GM21423 (cell line): ENCODE results near the gene PIGW.

Experiments used
- ATAC-seq: cut with Tn5 transposase; IDR thresholded peaks from one replicate; pipeline ENCODE4 v1.9.1; 2021; ENCODE audit warnings: mild to moderate bottlenecking, moderate library complexity; ENCODE audit not compliant: unreplicated experiment

PIGW gene

GRCh38 chr17:36534840-36535668, at the start of gene PIGW, which contains the start of gene MYO19:
TSS of gene PIGW (plus strand) at chr17:36534987. CDS start at chr17:36537102, 2,115 bp downstream.
TSS of gene MYO19 (minus strand) at chr17:36534868. CDS start at chr17:36532538, 2,330 bp downstream.
- ATAC-seq, result peak; percentile 69

DNA sequence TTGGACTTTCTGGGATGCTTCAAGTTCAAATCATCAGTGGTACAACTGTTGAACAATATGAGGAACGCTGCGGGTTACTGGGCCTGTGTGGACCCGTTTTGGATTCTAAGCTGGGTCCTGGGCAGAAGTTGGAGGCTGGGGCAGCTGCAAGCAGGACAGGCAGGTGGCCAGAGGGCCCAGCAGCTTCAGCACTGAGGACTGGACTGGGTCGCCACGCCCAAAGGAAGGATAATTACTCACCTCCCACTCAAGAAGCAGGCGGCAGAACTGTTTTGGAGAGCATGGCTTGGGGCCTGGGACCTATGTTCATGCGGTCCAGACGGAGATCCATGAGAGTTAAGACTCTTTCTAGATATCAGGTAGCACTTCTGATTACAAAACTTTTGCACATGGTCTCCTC, 49.8 kb upstream of the PIGW start:
- ATAC-seq, result no peak

GRCh38 chr17:36485805-36486203, 49.0 kb upstream of the PIGW start:
- peak; percentile 6 for ATAC-seq

DNA sequence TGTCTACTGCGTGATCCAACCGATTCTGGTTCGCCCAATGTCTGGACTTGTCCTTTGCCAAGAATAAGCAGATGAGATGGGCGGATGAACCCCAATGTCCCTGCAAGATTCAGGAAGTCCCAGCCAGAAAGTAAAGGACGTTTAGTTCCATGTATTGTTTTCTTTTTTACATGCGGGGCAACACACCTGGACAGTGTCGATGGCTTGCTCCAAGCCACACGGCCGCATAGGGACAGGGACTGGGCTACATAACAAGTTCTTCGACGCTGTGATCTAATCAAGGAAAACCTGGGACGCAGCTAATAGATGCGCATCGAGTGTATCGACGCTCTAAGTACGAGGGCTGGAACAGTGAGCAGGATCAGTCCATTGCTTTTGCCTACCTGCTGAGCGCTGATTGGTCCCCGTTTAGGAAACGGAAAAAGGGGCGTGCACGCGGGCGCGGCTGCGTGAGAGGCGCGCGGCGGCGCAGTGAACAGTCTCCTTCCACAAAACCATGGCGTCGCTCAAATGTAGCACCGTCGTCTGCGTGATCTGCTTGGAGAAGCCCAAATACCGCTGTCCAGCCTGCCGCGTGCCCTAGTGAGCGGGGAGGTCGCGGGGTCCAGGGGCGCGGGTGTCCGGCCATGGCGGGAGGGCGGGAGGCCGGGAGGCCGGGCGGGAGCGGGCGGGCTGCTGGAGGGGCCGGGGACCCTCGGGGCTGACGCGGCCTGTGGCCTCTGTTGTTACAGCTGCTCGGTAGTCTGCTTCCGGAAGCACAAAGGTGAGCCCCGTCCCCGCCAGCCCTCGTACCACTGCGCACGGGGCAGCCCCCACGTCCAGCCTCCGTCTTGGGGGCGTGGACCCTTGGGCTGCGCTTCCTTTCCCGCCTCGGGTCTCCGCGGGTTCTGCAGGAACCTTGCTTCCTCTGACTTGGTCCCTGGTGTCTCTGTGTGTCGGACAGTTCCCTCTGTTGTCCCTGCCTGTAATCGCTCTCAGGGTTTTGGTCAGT, 48.3 kb upstream of the PIGW start, which contains the start of gene ZNHIT3:
Gene ZNHIT3, plus strand, starts transcription at position 478 of the 991 bp plus-strand sequence. Its CDS starts 19 bp downstream, at position 497.
- ATAC-seq, result peak; percentile 92

- ATAC-seq, result no peak
Observed at GRCh38 chr17:36493956-36494355, 40.8 kb upstream of the PIGW start.

GRCh38 chr17:36494674-36495073, 40.1 kb upstream of the PIGW start:
- ATAC-seq, result no peak

DNA sequence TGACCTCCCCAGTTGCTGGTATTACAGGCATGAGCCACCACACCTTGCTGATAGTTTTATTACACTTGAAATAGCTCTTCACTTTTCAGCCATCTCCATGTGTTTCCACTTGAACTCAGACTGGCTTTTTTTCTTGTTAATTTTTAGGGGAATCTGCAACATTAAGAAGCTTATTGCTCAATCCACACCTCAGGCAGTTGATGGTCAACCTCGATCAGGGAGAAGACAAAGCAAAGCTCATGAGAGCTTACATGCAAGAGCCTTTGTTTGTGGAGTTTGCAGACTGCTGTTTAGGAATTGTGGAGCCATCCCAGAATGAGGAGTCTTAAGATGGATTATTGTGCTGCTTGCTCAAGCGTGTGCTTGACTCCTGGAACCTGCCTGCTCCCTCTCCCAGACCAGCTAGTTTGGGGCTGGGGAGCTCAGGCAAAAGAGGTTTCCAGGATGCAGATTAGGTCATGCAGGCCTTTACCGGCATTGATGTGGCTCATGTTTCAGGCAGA, 39.7 kb upstream of the PIGW start:
- ATAC-seq, result no peak

DNA sequence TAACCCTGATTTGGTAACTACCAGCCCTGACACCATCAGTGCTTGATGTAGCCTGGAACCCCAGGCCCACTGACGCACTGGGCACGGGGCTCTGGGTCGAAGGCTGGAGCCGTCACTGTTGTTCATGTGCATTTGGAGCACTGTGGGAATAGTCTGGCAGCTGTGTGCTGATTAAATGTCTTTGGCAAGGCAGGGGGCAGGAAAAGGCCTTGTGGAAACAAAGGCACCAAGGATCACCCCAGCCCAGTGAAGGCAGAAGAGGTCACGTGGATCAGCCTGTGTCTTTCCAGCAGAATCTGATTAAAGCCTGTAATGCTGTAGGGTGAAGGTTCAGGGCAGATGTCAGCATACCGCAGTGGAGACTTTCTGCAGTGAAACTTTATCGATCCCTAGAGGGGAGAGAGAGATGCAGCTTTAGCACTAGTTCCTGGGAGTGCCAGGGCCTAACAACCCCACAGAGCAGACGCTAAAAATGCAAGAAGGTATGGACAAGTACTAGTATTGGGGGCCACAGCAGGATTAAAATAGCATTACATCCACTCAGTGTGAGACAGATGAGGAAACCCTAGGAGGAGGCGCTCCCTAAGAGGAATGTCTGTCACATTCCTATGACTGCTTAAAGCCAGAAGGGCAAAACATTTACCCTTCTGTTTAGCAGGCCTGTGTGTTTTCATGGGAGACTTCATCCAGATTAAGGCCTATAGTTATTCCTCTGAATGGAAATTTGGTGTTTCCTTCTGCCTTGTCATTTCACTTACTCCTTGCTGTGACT, 38.6 kb upstream of the PIGW start:
- ATAC-seq, result no peak

DNA sequence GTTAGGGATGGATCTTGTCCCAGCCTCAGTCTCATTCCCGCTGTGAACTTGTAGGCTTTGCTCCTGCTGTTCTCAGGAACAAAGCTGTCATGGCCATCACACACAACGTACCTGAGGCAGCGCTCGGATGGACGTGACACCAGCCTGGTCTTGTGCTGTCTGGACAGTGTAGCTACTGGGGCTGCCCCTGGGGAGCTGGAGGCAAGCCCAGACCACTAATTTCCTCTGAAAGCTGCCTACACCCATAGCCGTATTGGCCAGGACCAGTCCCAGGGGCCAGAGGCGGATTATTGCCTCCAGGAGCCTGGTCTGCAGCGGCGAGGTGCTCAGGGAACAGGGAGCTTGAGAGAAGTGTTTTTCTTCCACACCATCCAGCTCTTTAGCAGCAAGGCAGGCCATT, 36.6 kb upstream of the PIGW start:
- ATAC-seq, result no peak

DNA sequence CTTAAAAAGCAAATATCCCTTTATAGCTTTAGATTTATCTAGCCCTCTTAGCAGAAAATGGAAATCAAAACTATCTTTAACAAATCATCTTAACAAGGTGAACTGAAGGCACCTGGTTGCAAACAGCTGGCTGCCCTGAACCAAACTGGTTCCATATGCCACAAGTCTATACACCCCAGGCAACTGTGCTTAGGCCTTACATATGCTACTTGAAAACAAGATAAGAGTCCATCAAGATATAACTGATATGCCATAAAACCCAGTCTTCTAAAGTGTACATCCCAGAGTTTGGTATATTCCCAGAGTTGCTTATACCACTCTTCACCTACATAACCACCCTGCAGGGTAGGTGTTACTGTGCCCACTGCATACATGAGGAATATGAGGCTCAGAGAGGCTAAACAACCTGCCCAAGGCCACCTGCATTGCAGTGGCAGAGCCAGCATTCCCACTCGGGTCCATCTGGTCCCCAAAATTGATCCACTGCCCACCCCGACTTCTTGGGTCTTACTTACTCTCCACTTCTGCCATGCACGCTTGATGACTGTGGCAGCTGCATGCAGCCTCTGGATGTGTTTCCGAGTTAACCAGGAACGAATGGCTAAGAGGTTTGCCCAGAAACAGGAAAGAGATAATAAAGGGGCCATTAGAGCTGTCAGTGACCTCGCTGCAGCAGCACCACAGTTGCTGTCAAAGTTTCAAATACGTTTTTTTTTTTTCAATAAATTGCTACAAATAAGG, 36.1 kb upstream of the PIGW start:
- no peak for ATAC-seq

DNA sequence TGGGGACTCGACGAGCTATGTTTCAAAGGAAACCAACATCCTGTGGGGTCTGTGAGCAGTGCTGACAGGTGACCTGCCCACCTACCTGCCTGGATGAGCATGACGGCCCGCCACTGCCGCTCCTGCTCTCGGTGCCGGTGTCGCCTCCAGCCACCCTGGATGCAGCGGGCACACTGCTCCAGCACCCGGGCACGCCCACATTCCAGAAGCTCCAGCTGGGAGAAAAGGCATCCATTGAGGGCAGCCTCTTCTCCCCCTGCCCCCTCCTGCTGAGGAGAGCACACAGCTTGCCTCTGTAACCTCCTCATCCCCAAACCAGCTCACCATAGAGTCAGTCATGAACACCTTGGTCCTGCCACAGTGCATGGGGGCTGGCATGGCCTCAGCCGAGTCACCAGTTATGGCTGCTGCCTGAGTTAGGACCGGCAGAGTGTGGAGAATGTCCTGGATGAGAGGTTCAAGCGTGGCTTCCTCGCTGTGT, 34.0 kb upstream of the PIGW start:
- ATAC-seq, result no peak

DNA sequence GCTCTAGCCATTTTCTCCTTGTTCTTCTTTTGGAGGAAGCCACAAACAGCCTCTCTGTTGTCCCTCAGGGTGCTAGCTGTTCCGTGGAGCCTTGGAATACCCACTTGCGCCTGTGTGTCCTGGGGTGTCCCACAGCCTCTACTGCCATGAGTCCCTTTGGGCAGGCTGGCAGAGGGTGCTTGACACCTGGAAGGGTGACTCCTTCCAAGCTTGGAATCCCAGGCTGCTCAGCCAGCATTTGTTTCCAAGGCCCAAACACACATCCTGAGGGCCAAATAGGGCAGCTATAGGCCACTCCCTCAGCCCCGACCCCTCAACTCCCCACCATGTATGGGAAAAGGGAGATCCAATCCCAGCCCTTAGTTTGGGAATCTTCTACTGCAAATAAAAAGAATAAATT, 33.4 kb upstream of the PIGW start:
- no peak for ATAC-seq

DNA sequence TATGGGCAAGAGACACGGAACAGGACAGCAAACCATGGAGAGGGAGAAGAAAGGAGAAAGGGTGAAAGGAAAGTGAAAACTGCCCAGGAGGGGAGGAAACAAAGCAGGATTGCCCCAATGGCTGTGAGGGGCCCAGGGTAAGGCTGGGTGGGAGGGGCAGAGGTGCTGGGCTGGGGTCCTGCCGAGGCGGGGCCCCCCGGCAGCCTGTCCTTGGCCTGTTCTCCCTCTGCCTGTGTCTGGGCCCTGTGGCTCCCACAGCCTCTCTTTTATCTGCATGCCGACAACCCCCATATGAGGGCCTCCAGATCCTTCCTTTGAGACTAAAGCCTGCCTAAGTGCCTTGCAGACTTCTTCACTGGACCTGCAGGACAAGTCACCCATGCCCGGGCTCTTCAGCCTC, 32.8 kb upstream of the PIGW start:
- ATAC-seq, result no peak

DNA sequence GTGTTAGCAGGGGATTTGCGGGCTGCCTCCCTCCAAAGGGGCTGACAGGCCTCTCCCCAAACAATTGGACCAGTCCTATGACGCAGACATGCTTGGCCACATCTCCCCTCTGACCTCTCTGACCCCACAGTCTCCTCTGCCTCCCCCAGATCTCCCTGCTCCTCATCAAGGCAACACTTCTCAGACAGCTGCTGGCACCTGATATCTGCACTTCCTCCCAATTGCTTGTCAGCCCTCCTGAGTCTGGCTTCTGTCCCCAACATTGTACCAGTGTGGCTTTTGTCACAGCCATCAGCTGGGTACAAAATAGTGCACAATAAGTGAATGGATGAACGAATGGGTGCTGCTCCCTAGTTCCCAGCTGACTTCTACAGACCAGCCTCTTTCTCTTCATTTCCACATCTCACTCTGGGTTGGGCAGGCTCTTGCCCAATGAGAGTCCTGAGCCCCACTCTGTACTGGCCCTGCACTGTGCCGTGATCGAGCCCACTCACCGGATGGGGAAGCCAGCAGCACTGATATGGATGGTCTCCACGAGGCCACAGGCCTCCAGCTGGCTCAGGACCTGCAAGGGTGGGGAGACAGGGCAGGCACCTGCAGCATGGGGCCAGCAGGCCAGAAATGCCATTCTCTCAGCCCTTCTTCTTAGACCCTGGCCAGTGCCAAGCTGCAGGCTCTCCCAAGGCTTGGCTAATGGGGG, 31.2 kb upstream of the PIGW start:
- ATAC-seq, result no peak

- no peak for ATAC-seq
Observed at GRCh38 chr17:36504156-36504545, 30.6 kb upstream of the PIGW start.

GRCh38 chr17:36505171-36505570, 29.6 kb upstream of the PIGW start:
- no peak for ATAC-seq

GRCh38 chr17:36506249-36506826, 28.4 kb upstream of the PIGW start:
- no peak for ATAC-seq

DNA sequence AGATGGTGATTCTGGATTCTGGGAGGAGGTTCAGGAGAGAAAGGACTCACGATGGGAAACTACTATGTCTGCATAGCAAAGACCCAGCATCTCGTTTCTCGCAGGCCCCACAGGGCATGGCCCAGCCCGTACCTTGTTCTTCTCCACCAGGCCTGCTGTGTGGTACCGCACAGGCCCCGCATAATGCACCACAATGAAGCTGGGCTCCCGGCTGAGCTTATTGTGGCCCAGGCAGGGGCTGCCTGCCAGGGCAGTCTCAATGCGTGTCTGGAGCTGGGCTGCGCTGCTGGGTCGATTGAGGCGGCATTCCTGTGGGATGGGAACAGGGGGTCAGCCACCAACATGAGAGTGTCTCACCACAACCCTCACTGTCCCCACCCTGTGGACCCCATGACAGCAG, 28.0 kb upstream of the PIGW start:
- ATAC-seq, result no peak

- no peak for ATAC-seq
Observed at GRCh38 chr17:36507266-36507665, 27.5 kb upstream of the PIGW start.
